ENCODE results near the gene FADS2. TPM values are rescaled to one million over a fixed set of nuclear protein-coding genes. Genes with fewer than 3 reads are reported as not detected.
A peak's percentile ranks its signal among the peaks of the same experiment; 100 is the strongest.

FADS2 gene
- total RNA-seq, 2 experiments from 2014 or later, result 131 to 134 TPM

DNA sequence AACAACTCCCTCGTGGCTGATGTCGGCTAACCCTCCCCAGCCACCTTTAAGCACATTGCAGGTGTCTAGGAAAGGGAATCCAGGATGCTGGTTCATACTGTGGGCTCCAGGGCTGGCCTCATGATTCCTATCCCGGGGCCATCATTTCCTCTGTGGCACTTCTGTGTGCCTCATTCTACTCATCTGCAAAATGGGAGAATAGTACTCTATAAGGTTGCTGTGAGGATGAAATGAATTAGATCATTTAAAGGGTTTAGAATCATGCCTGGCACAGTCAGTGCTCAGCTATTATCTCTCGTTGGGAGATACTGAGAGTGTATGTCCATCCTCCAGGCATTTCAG, 67.6 kb downstream of the FADS2 start:
- TF ChIP-seq, protein P1, sequence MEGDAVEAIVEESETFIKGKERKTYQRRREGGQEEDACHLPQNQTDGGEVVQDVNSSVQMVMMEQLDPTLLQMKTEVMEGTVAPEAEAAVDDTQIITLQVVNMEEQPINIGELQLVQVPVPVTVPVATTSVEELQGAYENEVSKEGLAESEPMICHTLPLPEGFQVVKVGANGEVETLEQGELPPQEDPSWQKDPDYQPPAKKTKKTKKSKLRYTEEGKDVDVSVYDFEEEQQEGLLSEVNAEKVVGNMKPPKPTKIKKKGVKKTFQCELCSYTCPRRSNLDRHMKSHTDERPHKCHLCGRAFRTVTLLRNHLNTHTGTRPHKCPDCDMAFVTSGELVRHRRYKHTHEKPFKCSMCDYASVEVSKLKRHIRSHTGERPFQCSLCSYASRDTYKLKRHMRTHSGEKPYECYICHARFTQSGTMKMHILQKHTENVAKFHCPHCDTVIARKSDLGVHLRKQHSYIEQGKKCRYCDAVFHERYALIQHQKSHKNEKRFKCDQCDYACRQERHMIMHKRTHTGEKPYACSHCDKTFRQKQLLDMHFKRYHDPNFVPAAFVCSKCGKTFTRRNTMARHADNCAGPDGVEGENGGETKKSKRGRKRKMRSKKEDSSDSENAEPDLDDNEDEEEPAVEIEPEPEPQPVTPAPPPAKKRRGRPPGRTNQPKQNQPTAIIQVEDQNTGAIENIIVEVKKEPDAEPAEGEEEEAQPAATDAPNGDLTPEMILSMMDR (IDR thresholded peaks at IDR 0.05), result no peak
- ChIA-PET CTCF (interaction anchor here (4.3 to 11.7 kb wide), 4 partner anchors 54 to 213 kb away, joined by 32 to 352 read pairs (median 188); partner anchors contain the start of gene BEST1), POLR2A (interaction anchor here (0.7 to 1.0 kb wide), 2 partner anchors 92 to 104 kb away, joined by 3 read pairs; no protein-coding TSS in a partner anchor)
- no peak overlapping the region for H3K4me3 Mint-ChIP-seq
- no peaks in the 10 kb centered on the region for H3K36me3 Mint-ChIP-seq (ENCODE audit: low read depth)
- no peak for ATAC-seq
- DNase-seq, result no peak
- H3K27me3 Mint-ChIP-seq, result no peaks in the 10 kb centered on the region
- H3K27ac Mint-ChIP-seq, result no peak overlapping the region
- H3K4me1 Mint-ChIP-seq (ENCODE audit: low read depth), result peaks cover 8% of the 10 kb centered on the region
- intact Hi-C loops (cut with micrococcal nuclease), result loop anchor here (5.0 kb wide), 2 partner anchors 52 to 212 kb away; no protein-coding TSS in a partner anchor
- H3K9me3 Mint-ChIP-seq, result no peaks in the 10 kb centered on the region

DNA sequence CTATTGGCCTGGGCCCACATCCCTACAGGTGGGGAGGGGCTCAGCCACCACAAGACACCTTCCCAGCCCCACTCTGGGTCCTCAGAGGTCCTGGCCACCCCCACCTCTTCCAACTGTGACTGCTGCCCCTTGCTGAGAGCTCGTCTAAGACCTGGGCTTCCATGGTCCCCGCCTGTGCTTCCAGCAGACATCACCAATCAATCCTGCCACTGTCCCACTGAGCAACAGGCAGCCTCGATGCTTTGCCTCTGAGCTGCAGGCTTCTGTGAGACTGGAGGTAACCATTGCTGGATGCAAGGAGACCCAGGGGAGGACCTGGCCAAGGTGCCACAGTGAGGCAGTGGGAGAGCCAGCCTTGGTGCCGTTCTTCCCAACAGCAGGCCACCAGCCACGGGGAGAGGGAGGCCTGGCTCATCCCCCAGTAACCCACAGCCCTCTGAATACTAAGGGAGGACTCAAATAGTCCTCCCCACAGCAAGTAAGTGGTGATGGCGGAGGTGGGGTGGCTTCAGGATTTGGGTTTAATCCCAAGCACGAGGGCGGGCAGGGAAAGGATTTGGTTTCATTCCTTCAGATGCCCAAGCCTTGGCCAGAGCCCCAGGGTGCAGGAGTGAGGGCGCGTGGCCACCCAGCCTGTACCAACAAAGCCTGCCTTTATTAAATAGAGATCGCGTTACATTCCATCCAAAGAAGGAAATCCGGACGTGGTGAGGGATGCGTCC, 68.7 kb downstream of the FADS2 start:
- ChIA-PET POLR2A (interaction anchor here (0.7 kb wide), 1 partner anchor 93 kb away, joined by 3 read pairs; no protein-coding TSS in a partner anchor), CTCF (interaction anchor here (1.1 to 11.7 kb wide), 16 partner anchors 10 to 212 kb away, joined by 3 to 352 read pairs (median 23); partner anchors contain the start of genes BEST1 and FEN1)
- Mint-ChIP-seq H3K27ac (no peak overlapping the region), H3K9me3 (no peaks in the 10 kb centered on the region), H3K27me3 (no peaks in the 10 kb centered on the region), H3K4me3 (no peak overlapping the region), H3K36me3 (ENCODE audit: low read depth) (no peaks in the 10 kb centered on the region), H3K4me1 (ENCODE audit: low read depth) (peaks cover 6% of the 10 kb centered on the region)
- ATAC-seq, result no peak
- no peak for DNase-seq
- TF ChIP-seq, protein P1 (IDR thresholded peaks at IDR 0.05), result no peak
- intact Hi-C loops (cut with micrococcal nuclease), result loop anchor here (5.0 kb wide), 2 partner anchors 50 to 210 kb away; no protein-coding TSS in a partner anchor

DNA sequence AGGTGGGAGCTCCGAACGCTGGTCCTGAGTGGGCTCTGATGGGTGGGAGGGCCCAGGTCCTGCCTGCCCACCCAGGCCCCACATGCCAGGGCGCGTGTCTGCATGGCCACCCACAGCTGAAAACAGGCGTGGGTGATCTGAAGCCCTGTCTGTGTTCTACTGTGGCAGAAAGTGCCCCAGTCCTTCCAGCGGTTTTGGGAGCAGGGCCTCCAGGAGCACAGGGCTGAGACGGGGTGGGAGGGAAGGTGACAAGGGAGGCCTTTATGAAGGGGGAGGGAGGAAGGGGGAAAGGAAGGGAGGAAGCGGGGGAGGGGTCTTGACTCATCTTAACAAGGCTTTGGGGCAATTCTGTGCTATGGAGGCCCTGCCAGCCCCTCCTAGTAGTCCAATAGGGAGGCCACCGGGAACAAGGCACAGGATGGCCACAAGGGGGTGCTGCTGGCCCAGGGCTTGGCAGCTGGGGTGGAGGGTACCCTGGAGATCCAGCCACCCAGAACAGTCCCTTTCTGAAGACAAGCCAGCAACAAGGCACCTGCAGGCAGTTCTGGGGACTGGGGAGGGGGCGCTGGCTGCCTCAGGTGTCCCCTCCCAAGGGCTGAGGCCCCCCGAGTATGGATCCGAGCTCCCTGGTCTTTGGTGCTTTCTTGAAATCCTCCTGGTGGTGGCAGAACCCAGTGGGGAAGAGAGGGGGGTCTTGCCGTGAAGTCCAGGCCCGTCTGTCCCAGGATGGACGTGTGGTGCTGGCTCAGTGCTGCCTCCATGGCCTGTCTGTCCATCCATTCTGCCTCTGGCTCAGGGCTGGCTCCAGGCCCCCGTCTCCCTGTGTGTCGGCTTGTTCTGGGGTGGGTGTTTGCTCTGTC, 69.5 kb downstream of the FADS2 start:
- CTCF ChIA-PET, result interaction anchor here (0.6 to 11.7 kb wide), 38 partner anchors 10 to 221 kb away, joined by 3 to 352 read pairs (median 6); partner anchors contain the start of genes BEST1 and FEN1
- intact Hi-C loops (cut with micrococcal nuclease), result loop anchor here (2.0 to 5.0 kb wide), 3 partner anchors 50 to 210 kb away; no protein-coding TSS in a partner anchor
- H3K27ac Mint-ChIP-seq, result no peak overlapping the region

DNA sequence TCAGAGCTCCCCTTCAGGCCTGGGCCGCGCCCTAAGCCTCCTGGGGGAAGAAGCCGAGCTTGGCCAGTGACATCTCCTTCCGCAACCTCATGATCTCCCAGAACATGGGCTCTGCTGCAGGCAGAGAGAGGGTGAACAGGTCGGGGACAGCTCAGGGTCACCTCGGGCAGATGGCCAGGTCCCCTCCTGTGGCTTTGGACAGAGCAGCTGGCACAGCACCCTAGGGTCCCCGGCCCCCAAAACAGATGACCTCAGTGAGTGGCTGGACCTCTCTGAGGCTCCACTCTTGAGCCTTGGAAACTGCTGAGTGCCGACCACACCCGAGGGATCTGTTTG, 70.1 kb downstream of the FADS2 start:
- no peaks in the 10 kb centered on the region for H3K9me3 Mint-ChIP-seq
- intact Hi-C loops (cut with micrococcal nuclease), result loop anchor here (2.0 to 5.0 kb wide), 3 partner anchors 49 to 209 kb away; no protein-coding TSS in a partner anchor
- H3K27me3 Mint-ChIP-seq, result no peaks in the 10 kb centered on the region
- H3K36me3 Mint-ChIP-seq (ENCODE audit: low read depth), result no peaks in the 10 kb centered on the region
- peaks cover 6% of the 10 kb centered on the region for H3K4me1 Mint-ChIP-seq (ENCODE audit: low read depth)
- ChIA-PET CTCF (interaction anchor here (0.6 to 11.7 kb wide), 41 partner anchors 10 to 221 kb away, joined by 3 to 352 read pairs (median 6); partner anchors contain the start of genes BEST1 and FEN1), POLR2A (no interaction called here)
- TF ChIP-seq, protein P1 (IDR thresholded peaks at IDR 0.05), result no peak
- no peak overlapping the region for H3K4me3 Mint-ChIP-seq
- no peak overlapping the region for H3K27ac Mint-ChIP-seq
- DNase-seq (no peak), ATAC-seq (no peak)

More for the DNA sequence above, 69.5 kb downstream of the FADS2 start:
- Mint-ChIP-seq H3K9me3 (no peaks in the 10 kb centered on the region), H3K4me3 (no peak overlapping the region), H3K27me3 (no peaks in the 10 kb centered on the region), H3K4me1 (ENCODE audit: low read depth) (peaks cover 6% of the 10 kb centered on the region), H3K36me3 (ENCODE audit: low read depth) (no peaks in the 10 kb centered on the region)
- peak; percentile 84 for DNase-seq
- ATAC-seq, result peak; percentile 57
- POLR2A ChIA-PET, result no interaction called here
- TF ChIP-seq, protein P1 (IDR thresholded peaks at IDR 0.05), result peak; percentile 88

Data from activated CD8-positive, alpha-beta T cell treated with anti-CD3 and anti-CD28 coated beads for 36 hours (primary cell).